H1 (cell line): ENCODE measurements around the gene ARHGAP15. TPM values are rescaled to one million over a fixed set of nuclear protein-coding genes. Genes with fewer than 3 reads are reported as not detected.

Experiments used
- CTCF ChIA-PET: fragments of 300-600 bp; sonication (Branson Sonifier 250); formaldehyde crosslinking; loops from one replicate; lab custom pipeline; 2021; ENCODE audit not compliant: partially characterized antibody; lab: Charles Lee
- POLR2A ChIA-PET: fragments of 300-600 bp; sonication (Branson Sonifier 250); formaldehyde crosslinking; loops from one replicate; lab custom pipeline; 2021; ENCODE audit warnings: inconsistent platforms; ENCODE audit not compliant: partially characterized antibody; lab: Charles Lee
- DNase-seq, 2 experiments: peaks; one replicate each; pipeline versions ENCODE4 v3.0.0 to v3.0.0-alpha.2; 2010 to 2022; ENCODE audit warnings: low spot score in 2 of 2, low read depth in 1 of 2, mixed read lengths in 1 of 2
- FAIRE-seq: peaks from 2 replicates; lab custom pipeline; 2011; peaks lifted over from hg19 to GRCh38; lab: Jason Lieb, UNC
- H2AFZ ChIP-seq: 2 replicates; pipeline ENCODE4 v1.8.1; 2012; ENCODE audit warnings: low read length, inconsistent platforms
- H2AK5ac ChIP-seq: 2 replicates; pipeline ENCODE4 v1.6.1; 2013; ENCODE audit warnings: low read depth, low read length
- H2BK120ac ChIP-seq: replicated peaks from 2 replicates; pipeline ENCODE3; 2013; ENCODE audit warnings: low read depth, low read length, inconsistent platforms
- H2BK12ac ChIP-seq: 2 replicates; pipeline ENCODE4 v1.6.1; 2013; ENCODE audit warnings: low read depth, low read length
- H2BK15ac ChIP-seq: 2 replicates; pipeline ENCODE4 v1.6.1; 2013; ENCODE audit warnings: low read length
- H2BK20ac ChIP-seq: 2 replicates; pipeline ENCODE4 v1.6.1; 2013; ENCODE audit warnings: low read length
- H2BK5ac ChIP-seq: 2 replicates; pipeline ENCODE4 v1.6.1; 2013; ENCODE audit warnings: low read depth, low read length
- H3K14ac ChIP-seq: 2 replicates; pipeline ENCODE4 v1.6.1; 2013; ENCODE audit warnings: inconsistent platforms; ENCODE audit not compliant: insufficient read length
- H3K18ac ChIP-seq: 2 replicates; pipeline ENCODE4 v1.6.1; 2013; ENCODE audit warnings: low read length; ENCODE audit errors: extremely low read depth
- H3K23ac ChIP-seq: 2 replicates; pipeline ENCODE4 v1.6.1; 2013; ENCODE audit warnings: inconsistent platforms; ENCODE audit not compliant: insufficient read length
- H3K23me2 ChIP-seq: 2 replicates; pipeline ENCODE4 v1.6.1; 2013; ENCODE audit warnings: low read depth, low read length
- H3K27ac ChIP-seq: 2 replicates; pipeline ENCODE4 v1.6.1; 2011; ENCODE audit warnings: low read depth, low read length, inconsistent platforms
- H3K27me3 ChIP-seq, 4 experiments: replicated peaks in 1 of 4; 1 replicate in 1 of 4; 2 replicates in 3 of 4; pipeline versions ENCODE4 v1.6.1 to v1.8.1; 2011 to 2013; ENCODE audit warnings: low read length in 3 of 4, mild to moderate bottlenecking in 3 of 4, inconsistent platforms in 2 of 4, mixed read lengths in 2 of 4, moderate library complexity in 1 of 4; ENCODE audit not compliant: control insufficient read depth in 3 of 4, insufficient read depth in 3 of 4; ENCODE audit errors: extremely low read depth in 1 of 4
- H3K36me3 ChIP-seq, 4 experiments: 2 replicates each; pipeline versions ENCODE4 v1.6.1 to v1.8.1; 2011 to 2013; ENCODE audit warnings: mild to moderate bottlenecking in 4 of 4, low read length in 3 of 4, moderate library complexity in 2 of 4, control low read depth in 1 of 4, inconsistent platforms in 1 of 4; ENCODE audit not compliant: insufficient read depth in 4 of 4, control insufficient read depth in 2 of 4
- H3K4ac ChIP-seq: replicated peaks from 2 replicates; pipeline ENCODE3; 2013; ENCODE audit warnings: low read length, low read depth, mixed read lengths, inconsistent platforms; ENCODE audit not compliant: insufficient read length
- H3K4me1 ChIP-seq, 4 experiments: replicated peaks in 1 of 4; 1 replicate in 1 of 4; 2 replicates in 3 of 4; pipeline versions ENCODE4 v1.6.1 to v1.8.1; 2011 to 2013; ENCODE audit warnings: low read length in 3 of 4, inconsistent platforms in 2 of 4, mixed read lengths in 1 of 4; ENCODE audit not compliant: insufficient read depth in 4 of 4, control insufficient read depth in 3 of 4
- H3K4me2 ChIP-seq, 2 experiments: 2 replicates each; pipeline versions ENCODE4 v1.6.1 to v1.8.1; 2011 to 2013; ENCODE audit warnings: low read depth in 2 of 2, low read length in 2 of 2, control low read depth in 1 of 2, inconsistent platforms in 1 of 2, mild to moderate bottlenecking in 1 of 2; ENCODE audit not compliant: insufficient read depth in 1 of 2
- H3K4me3 ChIP-seq, 4 experiments: fragments of 200-600, 300-600 bp in 1 of 4; sonication (generic), shearing (Covaris generic), sonication (Bioruptor Twin) in 1 of 4; 2 replicates each; pipeline versions ENCODE4 v1.5.1 to v1.8.1; 2011 to 2016; ENCODE audit warnings: low read length in 4 of 4, low read depth in 3 of 4, control low read depth in 2 of 4, inconsistent platforms in 2 of 4, mild to moderate bottlenecking in 2 of 4, mixed read lengths in 1 of 4, moderate library complexity in 1 of 4; ENCODE audit not compliant: insufficient read depth in 2 of 4; ENCODE audit errors: extremely low read depth in 1 of 4
- H3K56ac ChIP-seq: replicated peaks from 2 replicates; pipeline ENCODE3; 2013; ENCODE audit warnings: low read depth, mild to moderate bottlenecking, mixed read lengths, low read length, inconsistent platforms; ENCODE audit not compliant: insufficient read length
- H3K79me1 ChIP-seq: 2 replicates; pipeline ENCODE4 v1.6.1; 2013; ENCODE audit warnings: low read depth, low read length, control low read depth
- H3K79me2 ChIP-seq, 2 experiments: 2 replicates each; pipeline versions ENCODE4 v1.6.1 to v1.8.1; 2012 to 2013; ENCODE audit warnings: low read length in 2 of 2, mild to moderate bottlenecking in 2 of 2, inconsistent platforms in 1 of 2; ENCODE audit not compliant: insufficient read depth in 2 of 2, control insufficient read depth in 1 of 2
- H3K9ac ChIP-seq, 4 experiments: replicated peaks in 1 of 4; 1 replicate in 1 of 4; 2 replicates in 3 of 4; pipeline versions ENCODE4 v1.6.1 to v1.8.1; 2011 to 2013; ENCODE audit warnings: low read depth in 3 of 4, low read length in 3 of 4, control low read depth in 2 of 4, mild to moderate bottlenecking in 2 of 4, moderate library complexity in 2 of 4, inconsistent platforms in 1 of 4; ENCODE audit errors: extremely low read depth in 1 of 4
- H3K9me3 ChIP-seq, 2 experiments: 2 replicates each; pipeline versions ENCODE4 v1.6.1 to v1.8.1; 2012 to 2013; ENCODE audit warnings: mild to moderate bottlenecking in 2 of 2, moderate library complexity in 2 of 2, control low read depth in 1 of 2, inconsistent platforms in 1 of 2, low read depth in 1 of 2, low read length in 1 of 2, mixed read lengths in 1 of 2; ENCODE audit not compliant: insufficient read depth in 2 of 2
- H4K20me1 ChIP-seq, 2 experiments: replicated peaks in 1 of 2; 2 replicates each; pipeline versions ENCODE3 to v1.8.1; 2011 to 2013; ENCODE audit warnings: inconsistent platforms in 2 of 2, low read length in 2 of 2, mild to moderate bottlenecking in 1 of 2; ENCODE audit not compliant: insufficient read depth in 2 of 2, control insufficient read depth in 1 of 2
- H4K5ac ChIP-seq: 2 replicates; pipeline ENCODE4 v1.6.1; 2013; ENCODE audit warnings: low read length, low read depth, mixed read lengths, inconsistent platforms; ENCODE audit not compliant: insufficient read length
- H4K8ac ChIP-seq: 2 replicates; pipeline ENCODE4 v1.8.0; 2013; ENCODE audit warnings: mild to moderate bottlenecking, moderate library complexity, low read length, inconsistent platforms; ENCODE audit not compliant: insufficient read depth; ENCODE audit errors: extremely low read depth
- H4K91ac ChIP-seq: replicated peaks from 2 replicates; pipeline ENCODE3; 2013; ENCODE audit warnings: low read length, mixed read lengths, inconsistent platforms; ENCODE audit not compliant: insufficient read length
- CBX5 ChIP-seq: fragments of 300-800, 300-1000 bp; sonication (generic); IDR thresholded peaks from 2 replicates; pipeline ENCODE4 v1.7.1; 2016; ENCODE audit warnings: antibody characterized with exemption, low read length, low read depth
- CREB1 ChIP-seq: IDR thresholded peaks from 2 replicates; pipeline ENCODE4 v1.6.1; 2012; ENCODE audit warnings: inconsistent platforms
- EP300 ChIP-seq, 2 experiments: IDR thresholded peaks; 1 replicate in 1 of 2; 2 replicates in 1 of 2; pipeline ENCODE4 v1.6.1; 2011 to 2012; ENCODE audit warnings: low read depth in 2 of 2, low read length in 2 of 2, mild to moderate bottlenecking in 2 of 2, borderline replicate concordance in 1 of 2, inconsistent platforms in 1 of 2, moderate library complexity in 1 of 2
- SIRT6 ChIP-seq: IDR thresholded peaks from one replicate; pipeline ENCODE4 v1.7.1; 2012; ENCODE audit warnings: low read length, inconsistent platforms
- SIX5 ChIP-seq: IDR thresholded peaks from 2 replicates; pipeline ENCODE4 v1.6.1; 2011; ENCODE audit warnings: mild to moderate bottlenecking, low read depth, low read length
- SP4 ChIP-seq: IDR thresholded peaks from 2 replicates; pipeline ENCODE4 v1.6.1; 2012; ENCODE audit warnings: low read length, inconsistent platforms
- YY1 ChIP-seq: IDR thresholded peaks from 2 replicates; pipeline ENCODE4 v1.6.1; 2011; ENCODE audit warnings: low read depth, mild to moderate bottlenecking, low read length
- polyA plus RNA-seq, 7 experiments: library from polyadenylated mRNA; depleted of rRNA in 3 of 7; stranded (reverse) in 5 of 7; unstranded in 2 of 7; fragments of >200 nt in 5 of 7; fragments of 200-250 nt in 2 of 7; gene quantifications; 1 replicate in 5 of 7; 2 replicates in 1 of 7; 4 replicates in 1 of 7; pipeline versions ENCODE4 v1.2.1 to v1.2.3, GENCODE V29; 2011 to 2013; ENCODE audit warnings: missing spikeins in 2 of 7, mixed read lengths in 2 of 7
- total RNA-seq: library from RNA; stranded (reverse); fragmentation: NEBNext Ultra II Directional; extraction: Animal tissue kit (Norgen Biotek cat#: 25700); gene quantifications from 2 replicates; pipeline ENCODE4 v1.2.1, GENCODE V29; 2021

Gene ARHGAP15
- total and polyA plus RNA-seq, 2 of the 8 experiments (the other 6 are each of a cell fraction or from before 2014, with no cell fraction given), result not detected

- Histone ChIP-seq H4K91ac (no peak overlapping the region), H3K36me3 (no peaks in the 10 kb centered on the region), H2BK120ac (no peak overlapping the region), H3K23ac (no peak overlapping the region), H3K18ac (no peak overlapping the region; the same call in 1 of the 2 replicates), H2BK12ac (no peak overlapping the region), H2BK20ac (no peak overlapping the region), H3K27me3 (no peaks in the 10 kb centered on the region), H3K27ac (no peak overlapping the region), H4K20me1 (no peaks in the 10 kb centered on the region), H3K79me2 (no peaks in the 10 kb centered on the region), H3K23me2 (no peaks in the 10 kb centered on the region), H2BK5ac (no peak overlapping the region), H3K4me1 (no peaks in the 10 kb centered on the region), H3K9ac (no peak overlapping the region), H2AK5ac (no peak overlapping the region), H2AFZ (no peak overlapping the region), H4K8ac (no peak overlapping the region), H4K5ac (no peak overlapping the region), H2BK15ac (no peak overlapping the region), H3K4me2 (no peak overlapping the region), H3K79me1 (no peaks in the 10 kb centered on the region), H3K14ac (no peak overlapping the region), H3K4ac (no peak overlapping the region), H3K4me3 (no peak overlapping the region), H3K9me3 (no peaks in the 10 kb centered on the region), H3K56ac (no peak overlapping the region)
- ChIA-PET CTCF (interaction anchor here (1.0 to 8.9 kb wide), 7 partner anchors 10 to 129 kb away, joined by 3 to 164 read pairs (median 8); no protein-coding TSS in a partner anchor), POLR2A (no interaction called here)
- no peak for DNase-seq
- FAIRE-seq, result no peak
- TF ChIP-seq YY1, result no peak
- no peak for TF ChIP-seq SIRT6
- no peak for TF ChIP-seq CBX5
- no peak for TF ChIP-seq SP4
- TF ChIP-seq EP300 (IDR thresholded peaks at IDR 0.05; ENCODE audit: borderline replicate concordance in 1 of 2, low read depth in 2 of 2, low read length in 2 of 2), result no peak
- TF ChIP-seq CREB1, result no peak
- no peak for TF ChIP-seq SIX5
Measured at GRCh38 chr2:143155661-143156060, 26.4 kb downstream of the ARHGAP15 start.
